ENCODE results near the gene FMNL2. TPM values are rescaled to one million over a fixed set of nuclear protein-coding genes. Genes with fewer than 3 reads are reported as not detected.

Gene FMNL2
- total RNA-seq, 1 experiment from 2014 or later: 29.0 TPM

GRCh38 chr2:152437276-152438108 lies 102.5 kb downstream of the FMNL2 start:
- Histone ChIP-seq H2AFZ (no peak overlapping the region), H3K9me3 (ENCODE audit: insufficient read depth, low read depth) (no peaks in the 10 kb centered on the region), H4K20me1 (ENCODE audit: insufficient read depth) (no peaks in the 10 kb centered on the region), H3K79me2 (ENCODE audit: low read depth) (peaks cover 94% of the 10 kb centered on the region), H3K4me3 (no peak overlapping the region), H3K27ac (no peak overlapping the region), H3F3A (ENCODE audit: insufficient read depth, low read depth) (peaks cover 8% of the 10 kb centered on the region; the same call in 1 of the 2 replicates), H3K9me2 (ENCODE audit: insufficient read depth) (no peaks in the 10 kb centered on the region), H3K36me3 (ENCODE audit: low read depth) (no peaks in the 10 kb centered on the region), H3K27me3 (ENCODE audit: insufficient read depth, low read depth) (no peaks in the 10 kb centered on the region), H3K4me2 (no peak overlapping the region), H3K4me1 (replicated peaks; ENCODE audit: insufficient read depth) (peaks cover 13% of the 10 kb centered on the region)
- ChIA-PET CTCF (no interaction called here), POLR2A (ENCODE audit: unreplicated experiment) (no interaction called here)
- intact Hi-C loops (cut with micrococcal nuclease; ENCODE audit: unreplicated experiment): no loop called here
- DNase-seq: no peak
- no peak for TF ChIP-seq EZH2 (IDR thresholded peaks at IDR 0.05; ENCODE audit: low read depth)
- TF ChIP-seq CTCF (conservative IDR thresholded peaks at IDR 0.05): no peak
- BruUV-seq (replicated peaks): no TSS peak

GRCh38 chr2:152440049-152440448 lies 105.1 kb downstream of the FMNL2 start:
- Histone ChIP-seq H3K9me2 (ENCODE audit: insufficient read depth) (no peaks in the 10 kb centered on the region), H3K4me3 (no peak overlapping the region), H3K36me3 (ENCODE audit: low read depth) (no peaks in the 10 kb centered on the region), H3K4me2 (no peak overlapping the region), H2AFZ (no peak overlapping the region), H3F3A (ENCODE audit: insufficient read depth, low read depth) (0 out of 2 replicates have a peak, but pooled peaks cover 4% of the 10 kb centered on the region), H3K4me1 (replicated peaks; ENCODE audit: insufficient read depth) (peaks cover under 1% of the 10 kb centered on the region; the same call in 1 of the 2 replicates), H3K9me3 (ENCODE audit: insufficient read depth, low read depth) (no peaks in the 10 kb centered on the region), H4K20me1 (ENCODE audit: insufficient read depth) (no peaks in the 10 kb centered on the region), H3K27ac (no peak overlapping the region), H3K79me2 (ENCODE audit: low read depth) (peaks cover 87% of the 10 kb centered on the region), H3K27me3 (ENCODE audit: insufficient read depth, low read depth) (no peaks in the 10 kb centered on the region)
- intact Hi-C loops (cut with micrococcal nuclease; ENCODE audit: unreplicated experiment): no loop called here
- no peak for TF ChIP-seq CTCF (conservative IDR thresholded peaks at IDR 0.05)
- TF ChIP-seq EZH2 (IDR thresholded peaks at IDR 0.05; ENCODE audit: low read depth): no peak
- POLR2A ChIA-PET (ENCODE audit: unreplicated experiment): no interaction called here
- CTCF ChIA-PET: no interaction called here
- no TSS peak for BruUV-seq (replicated peaks)
- DNase-seq: no peak

- Histone ChIP-seq H3K4me3 (no peak overlapping the region), H3K36me3 (ENCODE audit: low read depth) (no peaks in the 10 kb centered on the region), H3K4me1 (replicated peaks; ENCODE audit: insufficient read depth) (peaks cover 5% of the 10 kb centered on the region), H3K9me3 (ENCODE audit: insufficient read depth, low read depth) (no peaks in the 10 kb centered on the region), H3K79me2 (ENCODE audit: low read depth) (peaks cover 87% of the 10 kb centered on the region), H3K4me2 (no peak overlapping the region), H3F3A (ENCODE audit: insufficient read depth, low read depth) (0 out of 2 replicates have a peak, but pooled peaks cover 4% of the 10 kb centered on the region), H3K27me3 (ENCODE audit: insufficient read depth, low read depth) (no peaks in the 10 kb centered on the region), H4K20me1 (ENCODE audit: insufficient read depth) (no peaks in the 10 kb centered on the region), H2AFZ (no peak overlapping the region), H3K27ac (no peak overlapping the region), H3K9me2 (ENCODE audit: insufficient read depth) (no peaks in the 10 kb centered on the region)
- ChIA-PET POLR2A (ENCODE audit: unreplicated experiment) (no interaction called here), CTCF (no interaction called here)
- intact Hi-C loops (cut with micrococcal nuclease; ENCODE audit: unreplicated experiment): no loop called here
- BruUV-seq (replicated peaks): no TSS peak
- TF ChIP-seq EZH2 (IDR thresholded peaks at IDR 0.05; ENCODE audit: low read depth): no peak
- TF ChIP-seq CTCF (conservative IDR thresholded peaks at IDR 0.05): no peak
- DNase-seq: no peak
Measured at GRCh38 chr2:152440460-152440859, 105.5 kb downstream of the FMNL2 start.

Data from PC-9 (cell line).